ENCODE measurements around the gene SUSD1. TPM values are rescaled to one million over a fixed set of nuclear protein-coding genes. Genes with fewer than 3 reads are reported as not detected.
"Not testable (repeated sequence)": the region's sequence is repeated elsewhere in the genome, so short reads cannot be mapped to it uniquely, and the experiment has no call there.

The SUSD1 gene
- polyA plus RNA-seq, 4 donors, result 15.3 to 40.7 (median 33.5) TPM

GRCh38 chr9:112104401-112104800 is 70.7 kb downstream of the SUSD1 start:
- no peak for DNase-seq (ENCODE audit: low read depth in 4 of 4, low spot score in 3 of 4)

DNA sequence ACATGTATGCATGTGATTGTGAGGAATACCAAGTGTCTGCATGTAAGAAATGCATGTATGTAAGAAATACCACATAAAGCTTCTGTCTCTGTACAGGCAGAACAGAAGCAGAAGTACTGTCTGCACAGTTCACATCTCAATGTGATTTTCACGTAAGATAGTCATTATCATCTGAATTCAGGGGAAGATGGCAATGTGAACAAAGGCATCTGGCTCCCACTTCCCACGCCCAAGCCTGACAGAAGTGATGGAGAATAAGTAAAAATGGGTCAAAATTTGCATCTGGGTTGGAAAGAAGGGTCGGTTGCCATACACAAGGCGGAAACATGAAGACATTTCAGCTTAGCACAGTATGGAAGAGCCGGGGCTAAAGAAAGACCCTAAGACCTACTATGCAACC is 71.7 kb downstream of the SUSD1 start:
- DNase-seq (ENCODE audit: low read depth in 4 of 4, low spot score in 3 of 4), result no peak

DNA sequence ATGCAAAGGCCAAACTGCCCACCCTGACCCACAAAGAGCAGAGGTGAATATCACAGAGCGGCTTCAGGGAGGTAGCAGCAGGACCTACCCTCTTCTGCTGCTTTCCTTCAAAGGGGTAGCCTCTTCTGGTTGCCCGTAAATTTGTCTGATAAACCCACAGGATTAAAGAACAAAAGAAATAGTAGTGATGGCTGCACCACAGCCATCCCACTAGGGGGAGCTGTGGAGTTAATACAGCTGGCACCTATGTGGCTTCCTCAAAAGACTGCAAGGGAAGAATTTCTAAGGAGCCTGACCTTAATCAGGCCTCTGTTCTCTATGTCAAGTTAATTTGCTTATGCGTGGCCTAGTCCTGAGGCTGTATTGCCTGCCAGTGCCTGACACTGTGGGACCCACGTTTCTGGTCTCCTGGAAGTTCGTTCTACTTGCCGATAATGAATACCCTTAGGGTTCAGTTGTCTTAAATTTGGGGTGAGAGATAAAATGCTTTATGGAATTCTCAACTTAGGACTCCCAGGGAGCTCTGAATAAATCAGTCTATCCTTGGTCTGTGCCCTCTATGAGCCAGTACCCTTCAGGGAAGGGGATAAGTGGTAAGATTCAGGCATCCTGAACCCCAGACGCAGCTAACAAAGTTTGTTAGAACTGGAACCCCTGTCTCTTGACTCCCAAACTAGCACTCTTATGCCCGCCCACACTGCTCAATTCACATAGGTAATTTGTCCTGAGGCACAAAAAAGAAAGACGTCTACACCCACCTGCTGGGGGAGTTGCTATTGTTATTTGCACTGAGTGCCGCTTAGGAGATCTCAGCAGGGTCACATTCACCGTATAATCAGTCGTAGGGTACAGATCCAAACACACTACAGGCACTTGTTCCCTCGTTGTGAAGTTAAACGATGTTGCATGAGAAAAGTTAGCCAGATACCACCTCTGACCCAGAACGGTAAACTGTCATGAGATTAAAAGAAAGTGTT is 77.1 kb downstream of the SUSD1 start:
- DNase-seq (ENCODE audit: low read depth in 4 of 4, low spot score in 3 of 4), result peak in 1 of 4 donors; percentile 61

GRCh38 chr9:112094948-112095681 is 80.0 kb downstream of the SUSD1 start:
- DNase-seq (ENCODE audit: low read depth in 4 of 4, low spot score in 3 of 4), result no peak

DNA sequence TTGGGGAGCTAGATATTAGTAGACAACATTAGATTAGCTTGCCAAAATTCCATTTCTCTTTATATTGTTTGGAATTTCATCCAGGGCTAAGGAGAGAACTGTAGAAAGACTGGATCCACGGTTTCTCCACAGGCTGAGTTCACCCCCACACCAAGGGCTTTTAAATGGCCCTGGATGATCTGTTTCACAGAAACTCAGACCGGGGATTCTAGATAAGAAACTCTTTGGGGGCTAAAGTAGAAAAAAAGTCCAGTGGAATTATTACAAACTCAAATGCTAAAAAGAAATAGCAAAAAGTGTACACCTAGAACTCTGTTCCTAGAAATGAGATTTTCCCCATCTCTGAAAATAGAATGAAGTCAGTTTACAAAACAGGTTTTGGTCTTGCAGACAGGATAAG is 80.9 kb downstream of the SUSD1 start:
- DNase-seq (ENCODE audit: low read depth in 4 of 4, low spot score in 3 of 4), result no peak

DNA sequence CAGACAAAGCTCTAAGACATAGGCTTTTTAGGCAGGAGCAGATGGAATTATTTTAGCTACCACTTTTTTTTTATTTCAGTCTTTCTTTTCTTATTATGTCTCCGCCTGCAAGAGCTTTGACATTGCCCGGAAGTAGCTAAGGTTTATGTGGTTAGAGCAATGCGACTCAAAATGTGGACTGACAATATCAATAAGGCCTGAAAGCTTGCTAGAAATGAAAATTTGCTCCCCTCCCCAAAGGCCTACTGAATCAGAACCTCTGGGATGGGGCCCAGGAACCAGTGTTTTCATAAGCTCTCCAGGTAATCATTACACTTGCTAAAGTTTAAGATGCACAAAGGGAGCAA is 81.3 kb downstream of the SUSD1 start:
- no peak for DNase-seq (ENCODE audit: low read depth in 4 of 4, low spot score in 3 of 4)

DNA sequence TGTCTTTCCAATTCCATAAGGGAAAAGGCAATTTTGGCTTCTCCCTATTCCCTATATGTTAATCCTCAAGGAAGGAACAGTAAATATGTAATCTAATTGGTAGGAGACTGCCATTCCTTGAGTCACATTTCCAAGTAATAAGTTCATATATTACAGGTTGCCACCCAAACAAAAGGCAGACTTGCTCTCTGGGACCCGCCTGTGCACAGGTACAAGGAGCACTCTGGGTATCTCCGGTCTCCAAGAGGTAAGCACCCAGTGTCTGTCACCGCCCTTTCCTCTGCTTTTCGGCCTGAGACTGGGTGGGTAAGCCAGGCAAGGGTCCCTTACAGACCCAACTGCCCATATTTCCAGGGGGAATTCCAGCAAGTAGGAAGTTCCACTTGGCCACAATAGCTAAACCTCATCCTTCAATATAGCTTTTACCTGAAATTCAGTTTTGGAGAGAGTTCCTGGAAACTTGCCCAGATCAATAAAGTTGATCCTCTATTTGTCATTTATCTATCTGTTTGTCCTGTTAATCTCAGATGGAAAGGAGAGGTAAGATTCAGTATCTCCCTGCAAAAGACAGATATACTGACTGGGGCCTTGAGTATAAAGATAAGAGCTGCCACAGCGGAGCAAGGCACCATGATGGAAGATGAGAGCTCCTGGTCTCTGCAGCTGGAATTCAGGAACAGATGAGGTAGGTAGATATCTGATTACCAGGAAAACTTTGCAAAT is 81.8 kb downstream of the SUSD1 start:
- no peak for DNase-seq (ENCODE audit: low read depth in 4 of 4, low spot score in 3 of 4)

GRCh38 chr9:112091810-112092209 is 83.3 kb downstream of the SUSD1 start:
- no peak for DNase-seq (ENCODE audit: low read depth in 4 of 4, low spot score in 3 of 4)

GRCh38 chr9:112087506-112087905 is 87.6 kb downstream of the SUSD1 start:
- no peak for DNase-seq (ENCODE audit: low read depth in 4 of 4, low spot score in 3 of 4)

- DNase-seq (ENCODE audit: low read depth in 4 of 4, low spot score in 3 of 4), result no peak
These were observed 88.5 kb downstream of the SUSD1 start for GRCh38 chr9:112086627-112087026.

DNA sequence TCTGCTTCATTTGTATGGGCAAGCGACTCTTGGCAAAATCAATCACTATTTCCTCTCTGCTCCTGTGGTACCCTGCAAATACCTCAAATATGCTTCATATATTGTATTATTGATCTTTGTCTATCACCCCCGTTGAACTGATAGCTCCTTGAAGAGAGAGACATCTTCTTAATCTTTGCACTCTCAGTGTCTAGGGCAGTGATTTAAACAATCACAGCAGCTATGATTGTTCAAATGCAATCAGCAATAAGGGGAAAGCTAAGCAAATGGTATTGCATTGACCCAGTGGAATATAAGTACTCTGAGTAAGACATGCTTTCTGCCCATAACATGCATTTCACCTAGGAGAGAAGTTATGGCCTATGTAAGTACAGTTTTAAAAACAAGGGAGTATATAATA is 90.2 kb downstream of the SUSD1 start:
- no peak for DNase-seq (ENCODE audit: low read depth in 4 of 4, low spot score in 3 of 4)

- no peak for DNase-seq (ENCODE audit: low read depth in 4 of 4, low spot score in 3 of 4)
These were observed 90.8 kb downstream of the SUSD1 start for GRCh38 chr9:112084334-112084733.

GRCh38 chr9:112081918-112082729 is 93.0 kb downstream of the SUSD1 start:
- DNase-seq (ENCODE audit: low read depth in 4 of 4, low spot score in 3 of 4), result no peak

- DNase-seq (ENCODE audit: low read depth in 4 of 4, low spot score in 3 of 4), result no peak
These were observed 94.1 kb downstream of the SUSD1 start for GRCh38 chr9:112080831-112081542.

DNA sequence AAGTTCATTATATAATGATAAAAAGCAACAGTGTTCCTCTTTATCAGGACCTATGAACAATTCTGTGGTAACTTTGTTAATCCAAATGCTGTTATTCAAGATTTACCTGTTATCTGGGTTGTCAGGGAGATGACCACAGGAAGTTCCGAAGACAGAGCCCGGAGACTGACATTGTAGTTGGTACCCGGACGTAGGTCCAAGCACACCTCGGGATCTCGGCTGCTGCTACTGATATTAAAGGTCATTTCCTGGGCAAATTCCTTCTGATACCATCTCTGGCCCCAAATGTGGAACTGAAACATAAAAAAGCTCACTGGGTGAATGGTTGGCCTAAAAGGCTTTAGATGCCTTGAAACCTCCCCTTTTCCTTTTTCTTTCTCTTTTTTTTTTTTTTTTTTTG is 96.7 kb downstream of the SUSD1 start:
- DNase-seq (ENCODE audit: low read depth in 4 of 4, low spot score in 3 of 4), result no peak

GRCh38 chr9:112076814-112077213 is 98.3 kb downstream of the SUSD1 start:
- DNase-seq (ENCODE audit: low read depth in 4 of 4, low spot score in 3 of 4), result no peak

DNA sequence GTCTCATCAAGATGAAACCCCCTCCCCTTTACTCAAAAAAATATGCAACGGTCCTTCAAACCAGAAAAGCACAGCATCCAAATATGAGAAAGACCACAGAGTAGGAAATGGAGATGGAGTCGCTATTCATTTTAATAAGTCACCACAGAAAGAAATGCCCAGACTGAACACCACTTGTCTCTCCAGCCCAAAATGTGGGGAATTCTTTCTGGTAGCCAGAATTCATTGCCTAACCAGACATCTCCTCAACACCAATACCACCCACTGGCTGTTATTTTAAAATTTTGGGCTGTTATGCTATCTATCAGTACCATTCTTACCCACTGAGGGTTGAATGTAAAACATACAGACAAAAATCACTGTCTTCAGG is 100.1 kb downstream of the SUSD1 start:
- no peak for DNase-seq (ENCODE audit: low read depth in 4 of 4, low spot score in 3 of 4)

GRCh38 chr9:112074250-112075008 is 100.7 kb downstream of the SUSD1 start:
- peak in 3 of 4 donors; percentile 50 to 55 (median 55) for DNase-seq (ENCODE audit: low read depth in 4 of 4, low spot score in 3 of 4)

DNA sequence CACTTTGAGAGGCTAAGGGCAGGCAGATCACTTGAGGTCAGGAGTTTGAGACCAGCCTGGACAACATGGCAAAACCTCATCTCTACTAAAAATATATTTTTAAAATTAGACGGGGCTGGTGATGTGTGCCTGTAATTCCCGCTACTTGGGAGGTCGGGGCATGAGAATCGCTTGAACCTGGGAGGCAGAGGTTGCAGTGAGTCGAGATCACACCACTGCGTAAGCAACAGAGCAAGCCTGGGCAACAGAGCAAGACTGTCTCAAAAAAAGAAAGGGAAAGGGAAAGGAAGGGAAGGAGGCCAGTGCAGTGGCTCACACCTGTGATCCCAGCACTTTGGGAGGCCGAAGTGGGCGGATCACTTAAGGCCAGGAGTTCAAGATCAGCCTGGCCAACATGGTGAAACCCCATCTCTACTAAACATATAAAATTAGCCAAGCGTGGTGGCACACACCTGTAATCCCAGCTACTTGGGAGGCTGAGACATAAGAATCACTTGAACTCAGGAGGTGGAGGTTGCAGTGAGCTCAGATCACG is 101.4 kb downstream of the SUSD1 start:
- not testable (repeated sequence) for DNase-seq (ENCODE audit: low read depth in 4 of 4, low spot score in 3 of 4)

Measured in left renal pelvis (tissue), 4 donors.